NK-92 (cell line): ENCODE data around the gene KCNC4.

Experiments used
- DNase-seq: peaks from one replicate; lab custom pipeline; 2025; ENCODE audit not compliant: unreplicated experiment; lab: John Stamatoyannopoulos, UW

KCNC4 gene

DNA sequence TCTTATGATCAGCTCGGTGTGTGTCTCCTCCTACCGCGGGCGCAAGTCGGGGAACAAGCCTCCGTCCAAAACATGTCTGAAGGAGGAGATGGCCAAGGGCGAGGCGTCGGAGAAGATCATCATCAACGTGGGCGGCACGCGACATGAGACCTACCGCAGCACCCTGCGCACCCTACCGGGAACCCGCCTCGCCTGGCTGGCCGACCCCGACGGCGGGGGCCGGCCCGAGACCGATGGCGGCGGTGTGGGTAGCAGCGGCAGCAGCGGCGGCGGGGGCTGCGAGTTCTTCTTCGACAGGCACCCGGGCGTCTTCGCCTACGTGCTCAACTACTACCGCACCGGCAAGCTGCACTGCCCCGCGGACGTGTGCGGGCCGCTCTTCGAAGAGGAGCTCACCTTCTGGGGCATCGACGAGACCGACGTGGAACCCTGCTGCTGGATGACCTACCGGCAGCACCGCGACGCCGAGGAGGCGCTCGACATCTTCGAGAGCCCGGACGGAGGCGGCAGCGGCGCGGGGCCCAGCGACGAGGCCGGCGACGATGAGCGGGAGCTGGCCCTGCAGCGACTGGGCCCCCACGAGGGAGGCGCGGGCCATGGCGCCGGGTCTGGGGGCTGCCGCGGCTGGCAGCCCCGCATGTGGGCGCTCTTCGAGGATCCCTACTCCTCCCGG lies 1.5 kb downstream of the KCNC4 start:
- no peak for DNase-seq

DNA sequence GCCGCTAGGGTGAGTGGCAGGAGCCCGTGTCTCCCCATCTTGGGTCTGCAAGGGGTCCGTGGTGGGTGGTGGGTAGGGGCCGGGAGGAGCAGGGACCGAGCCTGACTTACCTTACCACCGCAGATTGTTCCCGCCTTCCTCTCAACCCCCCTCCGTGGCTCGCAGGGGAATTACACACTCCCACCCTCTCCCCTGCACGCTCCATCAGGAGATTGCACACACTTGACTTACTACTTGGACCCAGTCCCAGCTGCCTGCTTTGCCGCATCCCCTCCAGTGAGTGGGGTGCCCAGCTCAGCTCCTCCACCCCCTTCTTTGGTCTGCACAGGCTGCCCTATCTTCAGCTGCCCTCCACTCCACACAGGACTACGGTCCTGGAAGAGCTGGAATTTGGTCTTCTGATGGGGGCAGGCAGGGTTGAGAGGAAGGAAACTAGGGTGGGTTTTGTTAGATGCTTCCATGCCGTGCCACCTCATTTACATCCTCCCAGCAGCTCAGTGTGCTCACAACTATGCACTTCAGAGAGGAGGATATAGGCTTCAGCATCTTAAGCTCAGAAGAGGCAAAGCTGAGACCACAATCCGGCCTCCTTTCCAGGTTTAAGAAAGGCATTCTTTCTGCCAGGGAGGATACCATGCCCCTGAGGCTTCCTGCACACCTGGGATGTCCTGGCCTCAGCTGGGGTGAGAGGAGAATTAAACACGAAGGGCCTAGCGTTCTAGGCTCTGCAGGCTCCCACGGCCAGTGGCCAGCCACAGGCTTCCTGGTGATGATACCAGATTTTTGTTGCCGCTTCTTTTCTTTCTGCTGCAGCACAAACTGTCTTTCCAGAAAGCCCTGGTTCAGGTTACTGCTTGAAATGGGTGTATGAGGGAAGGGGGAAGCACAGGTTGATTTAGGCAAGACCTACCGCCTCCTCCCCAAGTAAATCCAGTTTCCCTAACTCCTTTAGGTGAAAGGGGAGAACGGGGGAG lies 2.3 kb downstream of the KCNC4 start:
- DNase-seq: no peak

DNA sequence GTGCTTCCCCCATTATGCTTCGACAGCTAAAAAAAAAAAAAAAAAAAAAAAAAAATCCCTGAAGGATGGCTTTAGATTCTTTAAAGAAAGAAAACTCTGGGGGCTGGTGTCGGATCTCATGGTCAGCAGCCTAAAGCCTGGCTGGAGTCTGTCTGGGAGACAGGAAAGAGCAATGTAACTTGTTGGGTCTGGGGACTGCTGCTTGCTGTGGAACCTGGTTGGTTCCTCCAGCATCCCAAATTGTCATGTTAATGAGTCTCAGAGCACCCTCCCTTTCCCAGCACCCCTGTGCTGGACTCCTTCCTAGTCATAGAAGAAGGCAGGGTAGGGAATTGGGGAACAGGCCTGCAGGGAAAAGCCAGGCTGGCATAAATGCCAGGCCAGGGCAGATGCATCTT lies 3.0 kb downstream of the KCNC4 start:
- no peak for DNase-seq

DNA sequence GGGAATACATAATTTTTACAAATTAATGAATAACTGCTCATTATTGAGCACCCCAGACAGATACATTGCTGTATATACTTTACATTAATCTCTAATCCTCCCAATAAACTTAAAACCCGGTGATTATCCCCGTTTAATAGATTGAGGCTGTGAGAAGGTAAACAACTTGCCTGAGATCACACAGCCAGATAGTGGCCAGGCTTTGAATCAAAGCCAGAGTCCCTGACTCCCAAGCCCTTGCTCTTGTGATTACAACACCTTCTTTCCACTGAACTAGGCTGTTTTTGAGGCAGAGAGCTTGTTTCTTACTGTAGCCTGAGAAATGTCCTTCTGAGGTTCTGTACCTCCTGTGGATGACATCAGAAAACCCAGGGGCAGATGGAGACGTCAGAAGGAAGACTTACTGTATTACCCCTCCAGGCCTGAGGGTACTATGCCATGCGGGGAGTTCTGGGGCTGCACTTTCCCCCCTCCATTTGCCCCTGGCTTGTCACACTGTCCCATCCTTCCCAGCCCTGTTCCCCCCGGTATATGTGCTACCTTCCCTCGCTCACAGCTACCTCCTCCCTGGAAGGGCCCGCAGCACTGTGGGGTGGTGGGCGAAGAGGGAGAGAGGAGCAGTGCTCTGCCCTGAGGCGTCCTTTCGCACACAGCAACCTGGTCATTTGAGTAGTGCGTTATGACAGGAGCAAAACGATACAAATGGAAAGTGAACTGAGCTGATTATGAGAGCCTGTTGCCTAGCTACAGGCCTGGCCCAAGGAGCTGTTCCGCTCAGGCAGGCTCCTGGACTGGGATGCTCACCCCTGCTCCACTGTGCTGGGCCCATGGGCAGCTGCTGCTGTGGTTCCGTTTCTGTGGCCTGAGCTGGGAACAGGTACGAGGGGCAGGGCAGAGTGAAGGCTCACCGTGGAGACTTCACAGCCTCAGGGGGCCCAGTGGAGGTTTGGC lies 4.6 kb downstream of the KCNC4 start:
- DNase-seq: no peak

DNA sequence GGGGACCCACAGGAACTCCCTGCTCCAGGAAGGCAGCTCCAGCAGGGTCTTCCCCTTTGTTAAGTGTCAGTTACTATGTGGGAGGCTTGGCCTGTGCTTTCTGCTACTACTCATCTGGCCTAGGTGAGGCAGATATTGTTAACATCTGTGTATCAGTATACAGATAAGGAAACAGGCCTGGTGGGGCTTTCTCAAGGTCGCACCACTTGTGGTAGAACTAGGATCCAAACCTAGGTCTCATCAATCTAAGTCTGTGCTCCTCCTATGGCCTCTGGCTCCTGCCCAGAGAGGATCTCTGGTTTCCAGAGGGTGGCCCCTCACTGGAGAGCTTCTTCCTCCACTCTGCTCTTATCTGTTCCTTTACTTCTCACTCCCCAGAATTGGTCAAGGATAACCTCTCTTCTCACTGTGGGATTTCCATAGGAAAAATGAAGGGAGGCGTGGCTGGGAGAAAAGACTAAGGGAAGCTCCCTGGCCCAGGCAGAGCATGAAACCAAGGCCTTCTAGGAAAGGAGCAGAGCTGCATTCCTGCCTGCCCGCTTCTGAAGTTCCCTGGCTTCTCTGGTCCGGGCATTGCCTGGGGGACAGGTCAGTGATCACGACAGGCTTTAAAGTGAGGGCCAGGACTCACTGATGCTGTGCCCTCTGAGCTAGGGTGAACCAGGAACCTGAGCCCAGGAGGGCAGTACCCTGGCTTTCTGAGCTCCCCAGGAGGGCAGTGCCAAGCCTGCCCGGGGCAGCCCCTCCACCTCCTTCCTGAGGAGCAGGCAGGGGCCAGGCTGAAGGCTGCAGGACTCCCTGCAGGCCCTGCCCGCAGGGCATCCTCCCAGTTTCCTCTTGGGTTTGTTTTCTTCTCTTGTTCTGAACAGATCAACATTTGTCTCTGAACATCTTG lies 5.8 kb downstream of the KCNC4 start:
- no peak for DNase-seq

DNA sequence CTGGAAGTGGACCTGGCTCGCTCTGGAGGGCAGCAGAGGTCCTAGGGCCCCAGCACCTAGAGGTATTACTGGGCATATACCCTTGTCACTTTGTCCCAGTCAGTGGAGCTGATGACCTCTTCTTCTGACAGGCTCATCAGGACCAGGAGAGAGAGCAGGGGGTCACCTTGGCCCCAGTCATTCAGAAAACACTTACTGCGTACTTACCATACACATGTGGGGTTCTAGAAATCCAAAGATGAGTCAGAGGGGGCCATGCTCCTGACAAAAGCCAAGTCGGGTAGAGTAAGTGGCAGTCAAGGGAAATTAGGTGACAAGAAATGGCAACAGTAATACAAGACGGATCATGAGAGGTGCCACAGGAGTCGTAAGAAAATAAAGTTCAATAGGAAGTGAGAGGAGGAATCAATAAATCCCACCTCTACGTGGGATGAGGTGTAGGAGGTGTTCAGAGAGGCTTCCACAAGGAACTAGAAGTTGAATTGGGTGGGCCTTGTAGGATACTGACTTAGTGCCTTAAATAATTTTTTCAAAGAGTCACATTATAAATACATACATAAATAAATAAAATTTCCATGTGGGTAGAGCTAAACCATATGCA lies 6.8 kb downstream of the KCNC4 start:
- DNase-seq: no peak

DNA sequence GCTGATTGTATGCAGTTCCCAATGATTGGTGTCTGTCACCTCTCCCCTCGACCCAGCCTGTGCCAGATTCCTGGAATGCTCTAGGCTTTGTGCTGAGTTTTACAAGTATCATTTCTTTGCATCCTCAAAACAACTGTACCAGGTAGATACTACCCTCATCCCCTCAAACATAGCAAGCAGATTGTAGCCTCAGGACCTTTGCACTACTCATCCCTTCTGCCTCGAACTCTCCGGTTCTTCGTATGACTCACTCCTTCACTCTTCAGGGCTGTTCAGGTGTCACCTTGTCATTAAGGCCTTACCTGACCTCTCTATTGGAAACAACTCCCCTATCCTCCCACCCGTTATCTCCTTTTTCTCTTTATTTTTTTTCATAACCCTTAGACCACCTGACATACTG lies 8.0 kb downstream of the KCNC4 start:
- DNase-seq: no peak

DNA sequence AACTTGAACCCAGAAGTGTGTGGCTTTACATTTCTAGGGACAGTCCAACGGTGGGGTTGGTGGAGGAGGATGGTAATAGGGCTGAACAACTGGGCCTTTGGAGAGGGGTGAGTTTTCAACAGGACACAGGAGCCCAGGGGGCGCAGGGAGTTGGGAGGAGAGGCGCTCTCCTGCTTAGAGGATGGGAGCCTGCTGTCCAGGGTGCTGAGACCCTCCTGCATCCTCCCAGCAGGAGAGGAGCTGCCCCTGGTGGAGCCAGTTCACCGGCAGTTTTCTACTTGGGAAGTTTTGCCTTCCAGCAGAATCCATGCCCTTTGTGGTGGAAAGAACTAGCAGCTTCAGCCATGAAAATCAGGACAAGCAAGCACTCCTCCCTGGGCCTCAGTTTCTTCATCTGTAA lies 8.6 kb downstream of the KCNC4 start:
- DNase-seq: no peak

DNA sequence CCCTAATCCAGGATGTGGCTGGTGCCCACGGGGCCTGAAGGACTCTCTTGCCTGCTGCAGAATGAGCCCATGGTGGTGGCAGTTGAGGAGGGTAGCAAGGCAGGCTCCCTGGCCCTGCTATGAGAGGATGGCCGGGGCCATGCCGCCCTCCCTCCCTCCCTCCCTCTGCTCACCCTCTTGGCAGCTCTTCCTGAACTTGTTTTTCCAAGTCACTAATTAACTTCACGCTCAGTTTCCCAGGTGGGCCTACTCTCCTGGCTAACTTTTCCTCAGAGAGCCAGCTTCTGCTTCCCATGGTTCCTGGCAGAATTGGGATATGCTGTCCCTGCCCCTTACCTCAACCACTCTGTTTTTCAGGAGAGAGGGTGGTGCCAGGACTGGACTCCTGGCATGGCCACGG lies 10.2 kb downstream of the KCNC4 start:
- no peak for DNase-seq

DNA sequence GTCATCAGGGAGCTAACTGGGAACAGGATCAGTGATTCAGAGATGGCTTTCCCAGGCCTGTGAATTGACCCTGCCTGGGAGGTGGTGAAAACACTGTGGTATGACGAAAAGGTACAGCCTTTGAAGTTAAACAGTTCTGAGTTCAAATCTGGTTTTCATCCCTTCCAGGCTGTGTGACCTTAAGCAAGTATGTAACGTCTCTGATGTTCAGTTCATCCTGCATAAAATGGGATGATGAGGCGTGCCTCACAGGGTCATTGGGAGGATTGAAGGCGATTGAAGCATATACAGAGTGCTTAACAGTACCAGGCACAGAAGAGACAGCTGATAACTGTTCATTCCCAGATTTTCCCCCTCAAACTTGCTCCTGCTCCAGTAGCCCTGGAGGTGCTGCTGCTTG lies 11.0 kb downstream of the KCNC4 start:
- DNase-seq: no peak

DNA sequence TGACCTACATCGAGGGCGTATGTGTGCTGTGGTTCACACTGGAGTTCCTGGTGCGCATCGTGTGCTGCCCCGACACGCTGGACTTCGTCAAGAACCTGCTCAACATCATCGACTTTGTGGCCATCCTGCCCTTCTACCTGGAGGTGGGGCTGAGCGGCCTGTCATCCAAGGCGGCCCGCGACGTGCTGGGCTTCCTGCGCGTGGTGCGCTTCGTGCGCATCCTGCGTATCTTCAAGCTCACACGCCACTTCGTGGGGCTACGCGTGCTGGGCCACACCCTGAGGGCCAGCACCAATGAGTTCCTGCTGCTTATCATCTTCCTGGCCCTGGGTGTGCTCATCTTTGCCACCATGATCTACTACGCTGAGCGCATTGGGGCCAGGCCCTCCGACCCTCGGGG lies 13.0 kb downstream of the KCNC4 start:
- no peak for DNase-seq

DNA sequence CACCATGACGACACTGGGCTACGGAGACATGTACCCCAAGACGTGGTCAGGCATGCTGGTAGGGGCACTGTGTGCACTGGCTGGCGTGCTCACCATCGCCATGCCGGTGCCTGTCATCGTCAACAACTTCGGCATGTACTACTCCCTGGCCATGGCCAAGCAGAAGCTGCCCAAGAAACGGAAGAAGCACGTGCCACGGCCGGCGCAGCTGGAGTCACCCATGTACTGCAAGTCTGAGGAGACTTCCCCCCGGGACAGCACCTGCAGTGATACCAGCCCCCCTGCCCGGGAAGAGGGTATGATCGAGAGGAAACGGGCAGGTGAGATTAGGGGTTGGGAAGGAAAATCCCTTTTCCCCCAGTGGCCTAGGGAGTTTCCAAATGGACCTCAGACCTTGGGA lies 13.5 kb downstream of the KCNC4 start:
- DNase-seq: no peak

DNA sequence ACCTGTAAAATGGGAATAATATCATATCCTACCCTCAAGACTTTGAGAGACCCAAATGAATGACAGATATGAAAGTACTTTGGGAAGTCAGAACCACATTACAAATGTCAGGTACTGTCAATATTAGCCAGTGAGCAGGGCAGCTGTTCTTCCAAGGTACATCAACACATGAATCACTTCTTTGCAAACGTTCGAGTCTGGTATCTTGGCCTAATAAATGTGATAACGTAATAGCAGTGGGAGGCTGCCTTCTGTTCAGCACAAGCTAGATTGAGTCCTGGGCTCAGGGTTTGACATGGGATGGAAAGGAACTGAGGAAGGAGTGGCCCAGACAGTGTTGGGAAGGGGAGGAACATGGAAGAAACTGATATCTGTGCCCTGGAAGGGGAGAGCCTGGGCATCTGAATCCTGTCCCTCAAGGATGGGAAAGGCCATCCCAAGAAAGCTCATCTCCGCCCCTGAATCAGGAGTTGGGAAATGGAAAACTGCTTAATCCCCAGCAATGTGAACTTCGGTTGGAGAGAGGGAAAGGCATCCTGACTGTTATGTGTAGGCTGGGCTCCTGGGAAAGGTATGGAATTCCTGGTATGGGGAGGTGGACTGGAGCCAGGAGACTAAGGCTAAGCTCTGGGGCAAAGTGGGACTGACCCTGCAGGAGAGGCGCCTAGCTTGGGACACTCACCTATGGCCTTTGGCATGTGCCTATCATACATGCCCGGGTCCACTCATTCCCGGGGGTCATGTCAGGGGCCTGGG lies 14.3 kb downstream of the KCNC4 start:
- DNase-seq: no peak

DNA sequence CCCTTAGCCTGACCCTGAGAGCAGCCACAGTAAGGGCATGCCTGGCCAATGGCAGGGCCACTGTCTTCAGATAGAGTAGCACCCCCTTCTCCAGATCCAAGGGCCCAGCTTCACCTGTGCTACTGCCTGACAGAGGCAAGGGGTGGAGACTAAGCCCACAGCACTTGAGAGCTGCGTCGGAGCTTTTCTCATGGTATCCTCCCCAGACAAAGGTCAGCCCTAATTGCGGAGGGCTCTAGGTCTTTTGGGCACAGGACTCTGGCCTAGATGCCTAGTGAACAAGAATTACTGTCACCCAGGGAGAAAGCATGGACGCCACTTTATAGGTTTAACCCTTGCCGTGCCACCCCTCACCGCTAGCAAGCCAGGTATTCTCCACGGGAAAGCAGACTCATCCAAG lies 15.1 kb downstream of the KCNC4 start:
- no peak for DNase-seq

DNA sequence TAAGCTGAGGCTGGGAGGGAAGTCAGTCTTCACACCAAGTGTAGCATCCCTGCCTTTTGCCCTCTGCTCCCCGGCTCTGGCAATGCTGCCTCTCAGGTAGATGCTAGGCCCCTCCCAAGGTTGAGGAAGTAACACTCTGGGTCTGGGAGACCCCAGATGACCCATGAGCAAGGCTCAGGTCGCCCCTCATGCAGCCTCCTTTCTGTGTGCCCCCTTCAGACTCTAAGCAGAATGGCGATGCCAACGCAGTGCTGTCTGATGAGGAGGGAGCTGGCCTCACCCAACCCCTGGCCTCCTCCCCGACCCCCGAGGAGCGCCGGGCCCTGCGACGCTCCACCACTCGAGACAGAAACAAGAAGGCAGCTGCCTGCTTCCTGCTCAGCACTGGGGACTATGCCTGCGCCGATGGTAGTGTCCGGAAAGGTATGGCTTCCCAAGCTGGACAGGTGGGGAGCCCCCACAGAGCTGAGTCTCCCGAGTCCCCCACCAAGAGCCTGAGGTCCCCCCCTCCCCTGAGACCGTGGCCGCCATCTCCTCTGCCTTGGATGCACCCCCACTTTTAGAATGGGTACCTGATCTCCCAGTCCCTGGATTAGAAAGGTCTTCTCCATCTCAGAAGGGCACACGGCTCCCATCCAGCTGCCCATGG lies 15.8 kb downstream of the KCNC4 start:
- DNase-seq: no peak

DNA sequence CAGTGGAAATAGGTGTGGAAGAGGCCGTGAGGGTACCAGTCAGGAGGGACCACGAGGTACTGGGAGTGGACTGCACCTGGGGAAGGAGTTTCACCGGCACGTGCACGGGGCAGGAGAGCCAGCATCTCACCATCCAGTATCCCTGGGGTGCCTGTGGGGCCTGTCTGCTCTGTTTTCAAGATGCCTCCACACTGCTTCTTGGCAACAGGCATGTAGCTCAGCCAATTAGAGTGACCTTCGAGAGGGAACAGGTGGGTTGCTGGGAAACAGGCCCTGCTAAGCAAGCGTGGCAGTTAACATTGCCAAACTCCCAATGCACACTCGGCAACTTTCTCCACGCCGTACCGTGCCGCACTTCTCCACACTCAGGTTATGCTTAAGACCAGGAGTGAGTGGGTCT lies 17.7 kb downstream of the KCNC4 start:
- no peak for DNase-seq

DNA sequence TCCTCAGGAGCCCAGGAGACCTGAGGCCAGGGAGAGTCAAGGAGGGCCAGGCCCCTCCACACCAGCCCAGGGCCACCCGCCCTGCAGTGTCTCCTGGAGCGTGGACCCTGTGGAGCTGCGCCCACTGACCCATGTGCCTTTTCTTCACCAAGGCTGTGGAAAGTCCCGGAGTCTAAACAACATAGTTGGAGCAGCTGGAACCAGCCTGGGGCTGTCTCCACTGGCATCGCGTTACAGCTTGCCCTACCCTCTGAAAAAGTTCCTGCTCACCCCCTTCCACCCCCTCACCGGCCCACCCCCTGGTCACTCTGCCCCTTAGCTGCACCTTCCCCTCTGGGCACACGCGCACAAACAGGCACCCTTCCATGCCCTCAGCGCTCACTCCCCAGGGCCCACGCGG lies 18.3 kb downstream of the KCNC4 start:
- no peak for DNase-seq

DNA sequence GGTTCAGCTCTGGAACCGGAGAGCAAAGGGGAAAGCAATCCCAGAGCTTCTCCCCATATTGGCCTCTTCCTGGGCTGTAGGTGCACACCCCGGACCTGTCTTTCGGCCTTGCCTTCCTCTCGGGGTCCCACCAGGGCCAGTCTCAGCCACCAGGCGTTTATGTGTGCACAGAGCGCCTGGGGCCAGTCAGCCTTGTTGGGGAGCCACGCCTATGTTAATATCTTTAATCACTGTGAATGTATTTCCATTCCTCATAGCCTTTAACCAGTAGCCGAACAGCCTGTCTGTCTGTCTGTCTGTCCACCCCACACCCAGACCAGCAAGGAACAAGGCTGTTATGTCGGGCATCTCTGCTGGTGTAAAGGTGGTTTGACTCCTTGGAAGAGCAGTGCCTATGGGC lies 18.8 kb downstream of the KCNC4 start:
- no peak for DNase-seq
